ENCODE results near the gene TUBB6.
A peak's percentile ranks its signal among the peaks of the same experiment; 100 is the strongest.

TUBB6 gene

GRCh38 chr18:12307701-12308385, at the start of gene TUBB6:
TSS of gene TUBB6 (plus strand) at chr18:12308241. CDS start at chr18:12308293, 52 bp downstream.
- peak; percentile 53 for DNase-seq (ENCODE audit: low spot score)

- DNase-seq (ENCODE audit: low spot score) = no peak
These were observed 49.0 kb upstream of the TUBB6 start for GRCh38 chr18:12258719-12259705.

- DNase-seq (ENCODE audit: low spot score) = no peak
These were observed 45.3 kb upstream of the TUBB6 start for GRCh38 chr18:12262748-12263147.

GRCh38 chr18:12264864-12265263, 43.2 kb upstream of the TUBB6 start:
- DNase-seq (ENCODE audit: low spot score) = no peak

- peak; percentile 76 for DNase-seq (ENCODE audit: low spot score)
These were observed 36.4 kb upstream of the TUBB6 start for GRCh38 chr18:12271376-12272235.

GRCh38 chr18:12274793-12275192, 33.2 kb upstream of the TUBB6 start:
- DNase-seq (ENCODE audit: low spot score) = no peak

GRCh38 chr18:12276736-12277554, 31.1 kb upstream of the TUBB6 start:
- no peak for DNase-seq (ENCODE audit: low spot score)

GRCh38 chr18:12278215-12278671, 29.8 kb upstream of the TUBB6 start:
- no peak for DNase-seq (ENCODE audit: low spot score)

GRCh38 chr18:12278741-12279682, 29.0 kb upstream of the TUBB6 start:
- no peak for DNase-seq (ENCODE audit: low spot score)

GRCh38 chr18:12279781-12280531, 28.1 kb upstream of the TUBB6 start:
- no peak for DNase-seq (ENCODE audit: low spot score)

- DNase-seq (ENCODE audit: low spot score) = no peak
These were observed 26.2 kb upstream of the TUBB6 start for GRCh38 chr18:12281861-12282260.

GRCh38 chr18:12282442-12283039, 25.5 kb upstream of the TUBB6 start:
- no peak for DNase-seq (ENCODE audit: low spot score)

GRCh38 chr18:12283256-12283655, 24.8 kb upstream of the TUBB6 start:
- peak; percentile 24 for DNase-seq (ENCODE audit: low spot score)

- DNase-seq (ENCODE audit: low spot score) = no peak
These were observed 24.4 kb upstream of the TUBB6 start for GRCh38 chr18:12283666-12284065.

- DNase-seq (ENCODE audit: low spot score) = no peak
These were observed 20.8 kb upstream of the TUBB6 start for GRCh38 chr18:12287131-12287681.

- no peak for DNase-seq (ENCODE audit: low spot score)
These were observed 20.2 kb upstream of the TUBB6 start for GRCh38 chr18:12287684-12288402.

- no peak for DNase-seq (ENCODE audit: low spot score)
These were observed 19.7 kb upstream of the TUBB6 start for GRCh38 chr18:12288403-12288755.

GRCh38 chr18:12290086-12290485, 18.0 kb upstream of the TUBB6 start:
- no peak for DNase-seq (ENCODE audit: low spot score)

All from hematopoietic multipotent progenitor cell treated with erythropoietin and hydrocortisone succinate and interleukin-3 and kit ligand, for 15 days (in vitro differentiated cells).